ENCODE data around the gene SORD.

The SORD gene

DNA sequence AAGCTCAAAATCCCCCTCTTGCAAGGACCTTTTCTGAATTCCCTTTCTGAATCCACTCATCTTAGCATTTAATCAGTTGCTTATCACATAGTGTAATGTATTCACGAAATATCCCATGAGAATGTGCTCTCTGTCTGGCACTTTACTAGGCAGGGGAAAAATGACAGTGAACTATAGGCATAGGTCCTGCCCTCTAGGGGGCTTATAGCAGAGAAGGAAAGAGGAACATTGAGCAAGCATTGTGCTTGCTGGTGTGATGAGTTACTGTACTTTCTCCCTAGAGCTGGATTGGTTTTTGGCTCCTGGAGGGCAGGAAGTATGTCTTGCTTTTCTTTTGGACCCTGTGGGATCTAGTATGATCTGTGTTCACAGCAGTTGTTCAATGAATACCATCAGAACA is 64.5 kb downstream of the SORD start:
- Histone ChIP-seq H3K4me3 (ENCODE audit: extremely low read depth, insufficient read depth, low read length, poor library complexity, severe bottlenecking) (no peak overlapping the region), H3K27ac (ENCODE audit: low read depth, low read length, severe bottlenecking) (no peak overlapping the region), H3K36me3 (ENCODE audit: control insufficient read depth, insufficient read depth, low read length) (no peaks in the 10 kb centered on the region), H3K9me3 (ENCODE audit: control insufficient read depth, low read length) (no peaks in the 10 kb centered on the region), H3K4me1 (ENCODE audit: control insufficient read depth, insufficient read depth, low read length, poor library complexity, severe bottlenecking) (peaks cover 18% of the 10 kb centered on the region)
- WGBS, 2 experiments (ENCODE audit: insufficient coverage in 2 of 2), result 100% methylated on average over 1 of the region's 1 CpG

DNA sequence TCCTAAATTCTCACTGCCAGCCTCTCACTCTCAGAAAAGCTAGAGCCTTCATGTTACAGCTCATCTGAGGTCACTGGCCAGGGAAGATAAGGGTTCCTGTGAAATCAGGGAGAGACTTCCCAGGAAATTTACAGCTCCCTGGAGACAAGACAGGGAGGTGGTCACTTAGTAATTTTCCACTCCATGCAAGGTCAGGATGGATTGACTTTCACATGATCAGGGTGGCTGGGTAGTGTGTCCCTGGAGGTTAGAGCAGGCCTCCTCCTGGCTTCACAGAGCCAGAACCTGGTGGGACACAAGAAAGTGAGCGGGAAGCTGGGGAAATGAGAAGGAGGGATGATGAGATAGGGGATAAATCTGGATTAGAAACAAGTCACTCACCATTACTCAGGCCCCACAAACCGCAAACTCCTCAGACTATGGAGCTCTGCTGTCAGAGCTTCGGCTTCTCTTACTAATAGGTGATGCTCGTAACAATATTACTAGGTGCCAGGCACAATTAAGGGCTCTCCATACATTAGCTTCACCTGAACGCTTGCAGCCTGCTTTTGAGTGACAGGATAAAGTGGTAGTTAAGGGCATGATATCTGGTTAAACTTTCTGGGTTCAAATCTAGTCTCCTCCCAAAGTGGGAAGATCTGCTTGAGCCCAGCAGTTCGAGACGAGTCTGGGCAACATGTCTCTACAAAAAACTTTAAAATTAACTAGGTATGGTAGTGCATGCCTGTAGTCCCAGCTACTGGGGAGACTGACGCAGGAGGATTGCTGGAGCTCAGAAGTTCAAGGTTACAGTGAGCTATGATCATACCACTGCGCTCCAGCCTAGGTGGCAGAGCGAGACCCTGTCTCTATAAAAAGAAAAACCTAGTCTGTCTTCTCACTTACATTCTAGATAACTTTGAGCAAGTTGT is 66.1 kb downstream of the SORD start:
- Histone ChIP-seq H3K27ac (ENCODE audit: low read depth, low read length, severe bottlenecking) (peak overlapping the region; percentile 39), H3K4me3 (ENCODE audit: extremely low read depth, insufficient read depth, low read length, poor library complexity, severe bottlenecking) (no peak overlapping the region), H3K36me3 (ENCODE audit: control insufficient read depth, insufficient read depth, low read length) (no peaks in the 10 kb centered on the region), H3K4me1 (ENCODE audit: control insufficient read depth, insufficient read depth, low read length, poor library complexity, severe bottlenecking) (peaks cover 16% of the 10 kb centered on the region), H3K9me3 (ENCODE audit: control insufficient read depth, low read length) (no peaks in the 10 kb centered on the region)
- WGBS, 2 experiments (ENCODE audit: insufficient coverage in 2 of 2), result 100% methylated on average over 3 to 4 of the region's 10 CpGs

DNA sequence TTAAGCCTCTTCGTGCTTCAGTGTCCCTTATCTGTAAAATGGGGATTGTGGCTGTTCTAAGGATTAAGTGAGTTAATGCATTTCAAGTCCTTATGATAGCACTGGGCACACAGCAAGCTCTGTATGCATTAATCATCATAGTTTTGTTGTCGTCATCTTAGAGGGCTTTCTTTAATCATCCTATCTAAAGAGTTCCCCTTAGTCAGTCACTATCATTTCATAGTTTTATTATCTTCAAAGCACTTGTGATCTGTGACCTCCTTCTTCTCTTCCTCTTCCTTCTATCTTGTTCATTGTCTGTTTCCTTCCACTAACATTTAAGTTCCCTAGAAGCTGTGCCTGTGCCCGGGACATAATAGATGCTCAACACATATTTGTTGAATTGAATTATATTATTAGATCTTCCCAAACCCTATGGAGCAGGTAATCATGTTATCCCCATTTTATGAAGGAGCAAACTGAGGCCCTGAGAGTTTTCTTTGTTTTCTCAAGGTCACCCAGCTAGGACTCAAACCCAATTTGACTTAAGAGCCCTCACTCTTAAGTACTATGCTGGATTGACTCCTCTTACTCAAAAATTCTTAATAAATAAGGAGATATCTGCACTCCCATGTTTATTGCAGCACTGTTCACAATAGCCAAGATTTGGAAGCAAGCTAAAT is 66.8 kb downstream of the SORD start:
- no peak overlapping the region for H3K27ac ChIP-seq (ENCODE audit: low read depth, low read length, severe bottlenecking)
- H3K36me3 ChIP-seq (ENCODE audit: control insufficient read depth, insufficient read depth, low read length), result no peaks in the 10 kb centered on the region
- WGBS, 2 experiments (ENCODE audit: insufficient coverage in 2 of 2), result 89 to 100% methylated on average over 1 of the region's 3 CpGs
- H3K4me1 ChIP-seq (ENCODE audit: control insufficient read depth, insufficient read depth, low read length, poor library complexity, severe bottlenecking), result peaks cover 17% of the 10 kb centered on the region
- H3K4me3 ChIP-seq (ENCODE audit: extremely low read depth, insufficient read depth, low read length, poor library complexity, severe bottlenecking), result no peak overlapping the region
- H3K9me3 ChIP-seq (ENCODE audit: control insufficient read depth, low read length), result no peaks in the 10 kb centered on the region

DNA sequence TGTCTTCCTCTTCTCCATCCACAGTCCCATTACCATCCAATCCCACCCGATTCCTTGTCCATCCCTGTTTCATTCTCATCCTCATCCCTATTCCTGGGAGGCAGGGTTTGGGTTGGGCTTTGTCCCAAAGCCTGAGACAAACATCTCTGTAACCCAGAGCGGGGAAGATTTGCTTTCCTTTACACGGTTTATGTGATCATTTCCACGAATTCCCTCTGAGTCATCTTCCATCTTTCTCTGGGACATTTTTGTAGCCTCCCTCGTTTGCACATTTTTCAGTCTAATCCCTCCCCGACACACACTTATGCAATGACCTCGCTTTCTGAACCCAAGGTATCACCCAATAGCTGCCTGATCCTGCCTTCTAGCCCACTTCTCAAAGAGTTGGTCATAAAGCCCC is 68.2 kb downstream of the SORD start:
- no peak overlapping the region for H3K27ac ChIP-seq (ENCODE audit: low read depth, low read length, severe bottlenecking)
- H3K4me1 ChIP-seq (ENCODE audit: control insufficient read depth, insufficient read depth, low read length, poor library complexity, severe bottlenecking), result peaks cover 17% of the 10 kb centered on the region
- no peaks in the 10 kb centered on the region for H3K9me3 ChIP-seq (ENCODE audit: control insufficient read depth, low read length)
- H3K4me3 ChIP-seq (ENCODE audit: extremely low read depth, insufficient read depth, low read length, poor library complexity, severe bottlenecking), result no peak overlapping the region
- WGBS, 2 experiments (ENCODE audit: insufficient coverage in 2 of 2), result 58 to 78% methylated on average over 5 to 7 of the region's 7 CpGs
- H3K36me3 ChIP-seq (ENCODE audit: control insufficient read depth, insufficient read depth, low read length), result no peaks in the 10 kb centered on the region

DNA sequence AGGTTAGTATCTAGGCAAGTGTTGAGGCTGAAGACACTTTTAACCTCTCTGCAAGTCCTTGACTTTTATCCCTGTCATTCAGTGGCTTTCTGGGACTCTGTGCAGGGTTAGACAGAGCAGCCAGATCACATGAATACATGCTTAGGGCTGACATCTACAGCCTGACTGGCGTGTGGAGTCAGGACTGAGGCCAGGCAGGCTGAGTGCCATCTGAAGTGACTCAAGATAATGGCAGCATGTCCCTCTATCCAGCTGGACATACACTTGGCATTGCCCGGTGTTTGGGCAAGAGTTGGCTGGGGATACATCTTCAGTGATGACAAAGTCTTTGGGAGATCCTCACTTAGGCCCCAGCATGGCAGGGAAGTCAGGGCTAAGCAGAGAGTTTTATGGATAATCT is 68.6 kb downstream of the SORD start:
- Histone ChIP-seq H3K36me3 (ENCODE audit: control insufficient read depth, insufficient read depth, low read length) (no peaks in the 10 kb centered on the region), H3K4me1 (ENCODE audit: control insufficient read depth, insufficient read depth, low read length, poor library complexity, severe bottlenecking) (peaks cover 17% of the 10 kb centered on the region), H3K27ac (ENCODE audit: low read depth, low read length, severe bottlenecking) (no peak overlapping the region), H3K4me3 (ENCODE audit: extremely low read depth, insufficient read depth, low read length, poor library complexity, severe bottlenecking) (no peak overlapping the region), H3K9me3 (ENCODE audit: control insufficient read depth, low read length) (no peaks in the 10 kb centered on the region)
- WGBS, 2 experiments (ENCODE audit: insufficient coverage in 2 of 2), result 94 to 100% methylated on average over 2 of the region's 2 CpGs

DNA sequence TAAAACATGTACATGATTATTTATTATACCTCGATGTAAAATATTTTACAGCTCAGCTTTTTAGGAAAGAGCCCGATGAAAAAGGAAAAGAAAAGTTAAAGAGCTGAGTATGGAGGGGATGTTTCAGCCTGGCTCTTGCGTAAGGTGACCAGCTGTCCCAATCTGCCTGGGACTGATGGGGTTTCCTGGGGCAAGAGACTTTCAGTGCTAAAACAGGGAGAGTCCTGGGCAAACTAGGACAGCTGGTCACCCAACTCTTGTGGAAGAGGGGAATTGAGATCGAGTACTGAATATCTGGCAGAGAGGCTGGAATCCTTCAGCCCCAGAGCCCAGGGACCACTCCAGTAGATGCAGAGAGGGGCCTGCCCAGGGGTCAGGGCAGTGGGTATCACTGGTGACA is 70.0 kb downstream of the SORD start:
- no peak overlapping the region for H3K4me3 ChIP-seq (ENCODE audit: extremely low read depth, insufficient read depth, low read length, poor library complexity, severe bottlenecking)
- no peaks in the 10 kb centered on the region for H3K9me3 ChIP-seq (ENCODE audit: control insufficient read depth, low read length)
- H3K36me3 ChIP-seq (ENCODE audit: control insufficient read depth, insufficient read depth, low read length), result no peaks in the 10 kb centered on the region
- 88 to 94% methylated on average over 2 to 3 of the region's 4 CpGs for WGBS, 2 experiments (ENCODE audit: insufficient coverage in 2 of 2)
- peaks cover 17% of the 10 kb centered on the region for H3K4me1 ChIP-seq (ENCODE audit: control insufficient read depth, insufficient read depth, low read length, poor library complexity, severe bottlenecking)
- H3K27ac ChIP-seq (ENCODE audit: low read depth, low read length, severe bottlenecking), result no peak overlapping the region

DNA sequence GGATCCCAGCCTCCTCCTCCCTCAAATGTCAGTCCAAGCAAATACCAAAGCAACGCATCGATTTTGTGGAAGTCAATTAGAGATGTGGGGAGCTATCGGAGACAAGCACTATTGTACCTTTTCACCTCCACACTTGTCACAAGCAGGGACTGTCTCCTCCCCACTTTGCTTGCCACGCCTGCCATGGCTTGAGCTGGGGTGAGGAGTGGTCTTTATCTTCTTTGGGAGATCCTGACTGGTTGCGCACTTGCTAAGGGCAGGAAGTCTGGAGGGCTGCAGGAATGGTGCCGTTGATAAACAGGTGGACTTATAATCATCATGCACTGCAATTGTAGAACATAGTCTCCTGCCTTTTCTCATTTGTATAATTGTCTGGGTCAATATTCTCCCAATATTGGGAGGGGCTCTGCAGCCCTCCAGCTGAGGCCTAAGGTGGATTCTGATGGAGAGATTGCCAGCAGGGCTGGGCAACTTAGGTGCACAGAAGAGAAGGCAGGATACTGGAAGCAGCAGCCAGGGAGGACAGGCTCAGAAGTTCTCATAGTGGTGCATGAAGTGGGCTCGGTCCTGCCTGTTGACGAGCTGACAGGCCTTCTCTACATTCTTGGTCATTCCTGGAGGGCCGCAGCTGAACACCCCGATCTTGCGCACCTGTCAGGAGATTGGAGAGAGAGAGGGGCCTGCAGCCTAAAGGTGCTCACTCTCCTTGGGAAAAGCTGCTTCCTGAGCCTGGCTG is 70.8 kb downstream of the SORD start:
- WGBS, 2 experiments (ENCODE audit: insufficient coverage in 2 of 2), result 89 to 97% methylated on average over 7 to 8 of the region's 11 CpGs

DNA sequence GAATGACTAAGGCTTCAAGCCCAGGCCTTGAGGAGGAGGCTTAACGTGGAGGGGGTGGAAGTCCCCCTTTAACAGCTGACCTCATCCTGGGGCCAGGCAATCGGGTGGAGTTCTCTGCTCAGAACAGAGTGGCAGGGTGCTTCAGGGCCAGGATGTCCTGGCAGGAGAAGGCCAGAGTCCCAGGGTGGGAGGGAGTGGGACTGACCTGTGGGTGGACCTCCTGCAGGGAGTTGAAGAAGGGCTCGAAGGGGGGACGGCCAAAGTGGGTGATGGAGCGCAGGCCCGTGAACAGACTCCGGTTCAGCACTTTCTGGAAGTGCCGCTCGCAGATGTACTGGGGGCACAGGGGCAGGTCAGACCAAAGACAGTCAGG is 71.3 kb downstream of the SORD start:
- Histone ChIP-seq H3K4me3 (ENCODE audit: extremely low read depth, insufficient read depth, low read length, poor library complexity, severe bottlenecking) (no peak overlapping the region), H3K9me3 (ENCODE audit: control insufficient read depth, low read length) (no peaks in the 10 kb centered on the region), H3K36me3 (ENCODE audit: control insufficient read depth, insufficient read depth, low read length) (no peaks in the 10 kb centered on the region), H3K27ac (ENCODE audit: low read depth, low read length, severe bottlenecking) (no peak overlapping the region), H3K4me1 (ENCODE audit: control insufficient read depth, insufficient read depth, low read length, poor library complexity, severe bottlenecking) (peaks cover 8% of the 10 kb centered on the region)
- 84 to 88% methylated on average over 8 to 9 of the region's 9 CpGs for WGBS, 2 experiments (ENCODE audit: insufficient coverage in 2 of 2)

More for the DNA sequence above, 70.8 kb downstream of the SORD start:
- H3K4me1 ChIP-seq (ENCODE audit: control insufficient read depth, insufficient read depth, low read length, poor library complexity, severe bottlenecking), result peaks cover 12% of the 10 kb centered on the region
- H3K36me3 ChIP-seq (ENCODE audit: control insufficient read depth, insufficient read depth, low read length), result no peaks in the 10 kb centered on the region
- no peaks in the 10 kb centered on the region for H3K9me3 ChIP-seq (ENCODE audit: control insufficient read depth, low read length)
- H3K4me3 ChIP-seq (ENCODE audit: extremely low read depth, insufficient read depth, low read length, poor library complexity, severe bottlenecking), result no peak overlapping the region
- no peak overlapping the region for H3K27ac ChIP-seq (ENCODE audit: low read depth, low read length, severe bottlenecking)

DNA sequence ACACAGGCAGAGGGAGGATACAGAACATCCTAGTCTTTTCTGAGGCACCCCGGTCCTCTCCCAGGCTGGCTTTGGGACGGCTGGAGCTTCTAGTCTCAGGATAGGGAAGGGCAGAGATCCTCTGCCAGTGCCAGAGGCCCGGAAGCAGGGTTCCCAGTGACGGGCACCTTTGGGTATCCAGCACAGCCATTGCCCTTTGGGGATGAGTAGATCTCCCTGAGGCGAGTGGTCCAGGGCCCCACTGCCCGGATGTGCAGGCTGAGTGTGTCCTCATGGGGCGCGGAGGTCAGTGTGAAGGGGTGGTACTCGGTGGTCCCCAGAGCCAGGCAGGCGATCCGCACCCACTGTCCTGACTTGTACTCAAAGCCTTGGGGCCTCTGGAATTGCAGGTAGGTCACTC is 72.7 kb downstream of the SORD start:
- Histone ChIP-seq H3K36me3 (ENCODE audit: control insufficient read depth, insufficient read depth, low read length) (no peaks in the 10 kb centered on the region), H3K4me1 (ENCODE audit: control insufficient read depth, insufficient read depth, low read length, poor library complexity, severe bottlenecking) (peaks cover 5% of the 10 kb centered on the region), H3K4me3 (ENCODE audit: extremely low read depth, insufficient read depth, low read length, poor library complexity, severe bottlenecking) (no peak overlapping the region), H3K9me3 (ENCODE audit: control insufficient read depth, low read length) (no peaks in the 10 kb centered on the region), H3K27ac (ENCODE audit: low read depth, low read length, severe bottlenecking) (no peak overlapping the region)
- 89 to 95% methylated on average over 9 of the region's 11 CpGs for WGBS, 2 experiments (ENCODE audit: insufficient coverage in 2 of 2)

DNA sequence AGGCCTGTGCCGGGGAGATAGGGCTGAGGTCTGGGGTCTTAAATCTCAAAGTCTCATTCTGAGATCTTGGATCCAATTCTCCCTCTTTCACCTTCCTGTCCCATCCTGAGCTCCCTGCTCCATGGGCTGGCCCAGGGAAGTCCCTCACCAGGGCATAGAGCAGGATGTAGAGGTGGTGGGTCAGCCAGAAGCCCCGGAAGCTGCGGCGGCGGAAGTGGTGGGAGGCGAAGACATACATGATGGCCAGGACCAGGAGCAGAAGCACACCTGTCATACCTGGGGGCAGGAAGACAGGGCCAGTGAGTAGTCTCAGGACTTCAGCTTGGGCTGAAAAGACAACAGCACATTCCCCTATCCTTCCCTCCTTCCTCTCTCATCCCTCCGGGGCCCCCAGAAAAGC is 74.5 kb downstream of the SORD start:
- Histone ChIP-seq H3K36me3 (ENCODE audit: control insufficient read depth, insufficient read depth, low read length) (no peaks in the 10 kb centered on the region), H3K9me3 (ENCODE audit: control insufficient read depth, low read length) (no peaks in the 10 kb centered on the region)

More for the DNA sequence above, 74.5 kb downstream of the SORD start:
- WGBS, 2 experiments (ENCODE audit: insufficient coverage in 2 of 2), result 100% methylated on average over 1 to 5 of the region's 7 CpGs
- no peak overlapping the region for H3K27ac ChIP-seq (ENCODE audit: low read depth, low read length, severe bottlenecking)
- H3K4me3 ChIP-seq (ENCODE audit: extremely low read depth, insufficient read depth, low read length, poor library complexity, severe bottlenecking), result no peak overlapping the region
- peaks cover 5% of the 10 kb centered on the region for H3K4me1 ChIP-seq (ENCODE audit: control insufficient read depth, insufficient read depth, low read length, poor library complexity, severe bottlenecking)
